Gastroesophageal sphincter (tissue), 4 donors: ENCODE measurements around the gene PRMT9. TPM values are rescaled to one million over a fixed set of nuclear protein-coding genes. Genes with fewer than 3 reads are reported as not detected.

ENCODE experiments used
- ATAC-seq: fragments of 150-250 bp; one replicate; pipeline ENCODE4 v1.9.1; 2016; ENCODE audit warnings: mild to moderate bottlenecking, moderate library complexity
- H3K27ac ChIP-seq, 4 donors: fragments of 200-600 bp; sonication (generic) in 3 of 4; 1 replicate in 3 of 4; 2 replicates in 1 of 4; pipeline ENCODE4 v1.5.1; 2016 to 2019
- H3K27me3 ChIP-seq: fragments of 200-600 bp; sonication (generic); one replicate; pipeline ENCODE4 v1.5.1; 2019
- H3K36me3 ChIP-seq, 2 donors: fragments of 200-600 bp; sonication (generic); one replicate each; pipeline ENCODE4 v1.5.1; 2019; ENCODE audit warnings: control low read depth in 1 of 2
- H3K4me1 ChIP-seq, 3 donors: fragments of 200-600 bp; sonication (generic); 1 replicate in 2 of 3; 2 replicates in 1 of 3; pipeline ENCODE4 v1.5.1; 2016 to 2019; ENCODE audit warnings: control low read depth in 2 of 3
- H3K4me3 ChIP-seq, 2 donors: fragments of 200-600 bp; sonication (generic); one replicate each; pipeline ENCODE4 v1.5.1; 2019; ENCODE audit warnings: mild to moderate bottlenecking in 1 of 2, moderate library complexity in 1 of 2
- H3K9me3 ChIP-seq, 3 donors: fragments of 200-600 bp; sonication (generic); one replicate each; pipeline ENCODE4 v1.5.1; 2017 to 2019; ENCODE audit warnings: control low read depth in 2 of 3
- CTCF ChIP-seq, 4 experiments: fragments of 200-600 bp in 2 of 4; fragments of 450-650 bp in 2 of 4; sonication (generic) in 1 of 4; IDR thresholded peaks; one replicate each; pipeline ENCODE4 v1.5.1; 2017 to 2019; ENCODE audit warnings: antibody characterized with exemption in 4 of 4, mild to moderate bottlenecking in 2 of 4, moderate library complexity in 2 of 4
- EP300 ChIP-seq: sonication (generic); formaldehyde crosslinking; IDR thresholded peaks from one replicate; pipeline ENCODE4 v1.6.1; 2017; ENCODE audit warnings: antibody characterized with exemption, mild to moderate bottlenecking
- POLR2A ChIP-seq, 2 donors: fragments of 450-650 bp; IDR thresholded peaks; one replicate each; pipeline ENCODE4 v1.6.1; 2017; ENCODE audit warnings: antibody characterized with exemption in 2 of 2, mild to moderate bottlenecking in 2 of 2, moderate library complexity in 1 of 2
- POLR2AphosphoS5 ChIP-seq: sonication (generic); formaldehyde crosslinking; IDR thresholded peaks from one replicate; pipeline ENCODE4 v1.6.1; 2017; ENCODE audit warnings: antibody characterized with exemption
- WGBS, 2 donors: methylation state at CpG; one replicate each; pipeline ENCODE4 v1.1.5; 2018; ENCODE audit warnings: low coverage in 1 of 2; 5-methylcytosine and 5-hydroxymethylcytosine counted together
- total RNA-seq, 4 donors: library from RNA; depleted of rRNA; stranded (reverse); fragments of >200 nt; gene quantifications; one replicate each; pipeline ENCODE4 v1.1.0, GENCODE V29; 2016

PRMT9 gene
- total RNA-seq, 4 donors from 2014 or later: 5.3 to 10.7 (median 9.0) TPM

DNA sequence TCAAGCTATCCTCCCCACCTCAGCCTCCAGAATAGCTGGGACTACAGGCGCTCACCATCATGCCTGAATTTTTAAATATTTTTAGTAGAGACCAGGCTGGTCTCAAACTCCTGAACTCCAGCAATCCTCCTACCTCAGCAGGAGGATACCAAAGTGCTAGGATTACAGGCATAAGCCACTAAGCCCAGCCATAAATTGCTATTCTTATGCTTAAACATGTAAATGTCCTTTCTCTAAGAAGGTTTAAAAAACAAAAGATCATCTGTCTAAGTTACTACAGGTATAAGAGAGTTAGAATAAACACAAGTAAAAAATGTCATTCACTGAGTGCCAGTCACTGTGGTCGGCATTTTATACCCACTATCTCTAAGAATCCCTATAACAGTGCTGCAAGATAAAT, 28.3 kb downstream of the PRMT9 start:
- Histone ChIP-seq H3K4me1 (no peaks in the 10 kb centered on the region), H3K27me3 (no peaks in the 10 kb centered on the region), H3K27ac (no peak overlapping the region), H3K9me3 (no peaks in the 10 kb centered on the region), H3K36me3 (peaks cover 0 to 89% of the 10 kb centered on the region in 2 donors), H3K4me3 (no peak overlapping the region)
- no peak for TF ChIP-seq POLR2A (IDR thresholded peaks at IDR 0.05)
- TF ChIP-seq EP300: no peak
- no peak for TF ChIP-seq POLR2AphosphoS5
- TF ChIP-seq CTCF (IDR thresholded peaks at IDR 0.05): no peak
- ATAC-seq: no peak
- WGBS, 2 donors: 86 to 88% methylated on average over 1 to 2 of the region's 2 CpGs

GRCh38 chr4:147651563-147651962, 32.4 kb downstream of the PRMT9 start:
- H3K27me3 ChIP-seq: no peaks in the 10 kb centered on the region
- no peak overlapping the region for H3K4me3 ChIP-seq

GRCh38 chr4:147648656-147649055, 35.3 kb downstream of the PRMT9 start:
- ATAC-seq: no peak
- no peak overlapping the region for H3K4me3 ChIP-seq
- TF ChIP-seq EP300 (no peak), POLR2A (IDR thresholded peaks at IDR 0.05) (no peak), POLR2AphosphoS5 (no peak), CTCF (IDR thresholded peaks at IDR 0.05) (no peak)

More at GRCh38 chr4:147651563-147651962, 32.4 kb downstream of the PRMT9 start:
- WGBS, 2 donors: 69 to 100% methylated on average over 1 of the region's 1 CpG
- Histone ChIP-seq H3K27ac (no peak overlapping the region), H3K4me1 (peaks cover 0 to 1% (median 0%) of the 10 kb centered on the region in 3 donors), H3K9me3 (no peaks in the 10 kb centered on the region), H3K36me3 (peaks cover 0 to 60% of the 10 kb centered on the region in 2 donors)
- no peak for TF ChIP-seq CTCF (IDR thresholded peaks at IDR 0.05)
- TF ChIP-seq POLR2A (IDR thresholded peaks at IDR 0.05): no peak
- ATAC-seq: no peak

DNA sequence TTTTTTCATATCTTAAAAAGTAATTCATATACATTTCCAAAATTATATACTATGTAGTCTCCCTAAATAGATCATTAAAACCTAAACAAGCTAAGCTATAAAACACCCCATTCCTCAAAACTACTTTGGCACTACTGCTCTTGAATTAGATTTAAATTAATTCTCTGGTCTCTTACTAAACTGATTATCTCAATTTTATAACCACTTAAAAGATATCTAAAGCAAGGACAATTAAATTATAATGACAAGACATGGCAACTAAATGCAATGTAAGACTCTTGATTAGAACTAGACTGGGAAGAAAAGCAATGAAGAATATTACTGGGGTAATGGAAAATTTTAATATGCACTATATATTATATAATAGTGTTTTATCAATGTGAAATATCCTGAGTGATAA, 38.9 kb downstream of the PRMT9 start:
- Histone ChIP-seq H3K4me1 (peaks cover 0 to 10% (median 0%) of the 10 kb centered on the region in 3 donors), H3K9me3 (no peaks in the 10 kb centered on the region), H3K4me3 (no peak overlapping the region), H3K27ac (no peak overlapping the region), H3K27me3 (no peaks in the 10 kb centered on the region), H3K36me3 (peaks cover 0 to 39% of the 10 kb centered on the region in 2 donors)
- TF ChIP-seq POLR2A (IDR thresholded peaks at IDR 0.05): no peak
- TF ChIP-seq CTCF (IDR thresholded peaks at IDR 0.05): no peak
- no peak for TF ChIP-seq EP300
- no peak for TF ChIP-seq POLR2AphosphoS5
- ATAC-seq: no peak

More at GRCh38 chr4:147648656-147649055, 35.3 kb downstream of the PRMT9 start:
- H3K4me1 ChIP-seq: peaks cover 0 to 10% (median 0%) of the 10 kb centered on the region in 3 donors
- H3K9me3 ChIP-seq: no peaks in the 10 kb centered on the region
- no peak overlapping the region for H3K27ac ChIP-seq
- peaks cover 0 to 31% of the 10 kb centered on the region in 2 donors for H3K36me3 ChIP-seq
- no peaks in the 10 kb centered on the region for H3K27me3 ChIP-seq

GRCh38 chr4:147644471-147644870, 39.5 kb downstream of the PRMT9 start:
- peaks cover 0 to 39% of the 10 kb centered on the region in 2 donors for H3K36me3 ChIP-seq
- H3K4me1 ChIP-seq: peaks cover 0 to 10% (median 0%) of the 10 kb centered on the region in 3 donors
- H3K27ac ChIP-seq: no peak overlapping the region
- no peak overlapping the region for H3K4me3 ChIP-seq
- no peaks in the 10 kb centered on the region for H3K27me3 ChIP-seq
- no peaks in the 10 kb centered on the region for H3K9me3 ChIP-seq
- WGBS, 2 donors: 100% methylated on average over 2 to 3 of the region's 3 CpGs
- no peak for ATAC-seq
- TF ChIP-seq CTCF (IDR thresholded peaks at IDR 0.05) (no peak), POLR2AphosphoS5 (no peak), EP300 (no peak), POLR2A (IDR thresholded peaks at IDR 0.05) (no peak)
